Chondrocyte (in vitro differentiated cells): ENCODE measurements around the gene CXCR2. TPM values are rescaled to one million over a fixed set of nuclear protein-coding genes. Genes with fewer than 3 reads are reported as not detected.

ENCODE experiments used
- DNase-seq: peaks from one replicate; pipeline ENCODE4 v3.0.0; 2021; ENCODE audit warnings: mixed read lengths, low spot score
- H3K27ac Mint-ChIP-seq: one replicate; pipeline ENCODE4 v1.8.0; 2021; ENCODE audit warnings: mild to moderate bottlenecking, moderate library complexity, mixed read lengths; ENCODE audit not compliant: unreplicated experiment
- H3K27me3 Mint-ChIP-seq: 2 replicates; pipeline ENCODE4 v1.8.0; 2021; ENCODE audit warnings: low read depth, mixed read lengths
- H3K36me3 Mint-ChIP-seq: 2 replicates; pipeline ENCODE4 v1.8.0; 2021; ENCODE audit warnings: low read depth, mixed read lengths
- H3K4me1 Mint-ChIP-seq: 2 replicates; pipeline ENCODE4 v1.8.0; 2021; ENCODE audit warnings: low read depth, mild to moderate bottlenecking, mixed read lengths
- H3K4me3 Mint-ChIP-seq: one replicate; pipeline ENCODE4 v1.8.0; 2021; ENCODE audit warnings: mild to moderate bottlenecking, moderate library complexity, mixed read lengths; ENCODE audit not compliant: unreplicated experiment
- H3K9me3 Mint-ChIP-seq: 2 replicates; pipeline ENCODE4 v1.8.0; 2021; ENCODE audit warnings: low read depth, mixed read lengths
- total RNA-seq: library from RNA; stranded (reverse); gene quantifications from 3 replicates; pipeline ENCODE4 v1.2.1, GENCODE V29; 2021
- TF ChIP-seq, protein P1 (sequence below): fragments of 200-600 bp; sonication (generic); IDR thresholded peaks from 2 replicates; pipeline ENCODE4 v1.5.0; 2021; ENCODE audit warnings: antibody characterized with exemption, mild to moderate bottlenecking, moderate library complexity

CXCR2 gene
- total RNA-seq, 1 donor from 2014 or later = not detected

GRCh38 chr2:218161644-218162043 is 35.8 kb downstream of the CXCR2 start:
- no peak overlapping the region for H3K27ac Mint-ChIP-seq
- no peaks in the 10 kb centered on the region for H3K4me1 Mint-ChIP-seq
- peaks cover 54% of the 10 kb centered on the region for H3K27me3 Mint-ChIP-seq
- H3K4me3 Mint-ChIP-seq = no peak overlapping the region
- peaks cover 2% of the 10 kb centered on the region for H3K36me3 Mint-ChIP-seq
- no peak for DNase-seq
- H3K9me3 Mint-ChIP-seq = peaks cover 4% of the 10 kb centered on the region
- TF ChIP-seq, protein P1, sequence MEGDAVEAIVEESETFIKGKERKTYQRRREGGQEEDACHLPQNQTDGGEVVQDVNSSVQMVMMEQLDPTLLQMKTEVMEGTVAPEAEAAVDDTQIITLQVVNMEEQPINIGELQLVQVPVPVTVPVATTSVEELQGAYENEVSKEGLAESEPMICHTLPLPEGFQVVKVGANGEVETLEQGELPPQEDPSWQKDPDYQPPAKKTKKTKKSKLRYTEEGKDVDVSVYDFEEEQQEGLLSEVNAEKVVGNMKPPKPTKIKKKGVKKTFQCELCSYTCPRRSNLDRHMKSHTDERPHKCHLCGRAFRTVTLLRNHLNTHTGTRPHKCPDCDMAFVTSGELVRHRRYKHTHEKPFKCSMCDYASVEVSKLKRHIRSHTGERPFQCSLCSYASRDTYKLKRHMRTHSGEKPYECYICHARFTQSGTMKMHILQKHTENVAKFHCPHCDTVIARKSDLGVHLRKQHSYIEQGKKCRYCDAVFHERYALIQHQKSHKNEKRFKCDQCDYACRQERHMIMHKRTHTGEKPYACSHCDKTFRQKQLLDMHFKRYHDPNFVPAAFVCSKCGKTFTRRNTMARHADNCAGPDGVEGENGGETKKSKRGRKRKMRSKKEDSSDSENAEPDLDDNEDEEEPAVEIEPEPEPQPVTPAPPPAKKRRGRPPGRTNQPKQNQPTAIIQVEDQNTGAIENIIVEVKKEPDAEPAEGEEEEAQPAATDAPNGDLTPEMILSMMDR = no peak

GRCh38 chr2:218162814-218163213 is 37.0 kb downstream of the CXCR2 start:
- DNase-seq = no peak
- no peaks in the 10 kb centered on the region for H3K4me1 Mint-ChIP-seq
- no peak overlapping the region for H3K4me3 Mint-ChIP-seq
- H3K27me3 Mint-ChIP-seq = peaks cover 59% of the 10 kb centered on the region
- H3K27ac Mint-ChIP-seq = no peak overlapping the region
- H3K36me3 Mint-ChIP-seq = peaks cover 2% of the 10 kb centered on the region
- TF ChIP-seq, protein P1 = no peak
- no peaks in the 10 kb centered on the region for H3K9me3 Mint-ChIP-seq

- Mint-ChIP-seq H3K27me3 (peaks cover 59% of the 10 kb centered on the region), H3K36me3 (peaks cover 2% of the 10 kb centered on the region), H3K4me1 (no peaks in the 10 kb centered on the region), H3K4me3 (no peak within 1 kb of the TSS), H3K9me3 (no peaks in the 10 kb centered on the region), H3K27ac (no peak within 1 kb of the TSS)
- TF ChIP-seq, protein P1 = no peak
- DNase-seq = no peak
These were observed 41.0 kb downstream of the CXCR2 start, which contains the start of gene CXCR1 for GRCh38 chr2:218166791-218167190. TSS of gene CXCR1 (minus strand) at chr2:218166962. CDS start at chr2:218165211, 1,751 bp downstream.

DNA sequence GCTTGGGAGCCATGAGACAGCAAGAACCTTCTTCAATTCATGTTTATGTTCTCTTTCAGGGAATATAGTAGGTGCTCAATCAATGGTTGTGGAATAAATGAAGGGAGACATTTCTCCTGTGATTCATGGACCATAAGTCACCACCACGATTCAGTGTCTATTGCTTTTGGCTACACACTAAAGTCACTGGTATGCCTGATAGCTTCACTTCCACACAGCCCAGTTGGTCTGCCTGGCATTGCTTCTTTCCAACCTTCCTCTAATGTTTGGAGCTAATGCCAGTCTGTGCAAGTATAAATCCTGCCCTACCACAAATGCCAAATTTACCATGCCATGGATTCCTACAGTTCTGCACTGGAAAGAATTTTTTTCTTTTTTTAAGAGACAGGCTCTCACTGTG is 42.2 kb downstream of the CXCR2 start:
- no peak overlapping the region for H3K27ac Mint-ChIP-seq
- H3K4me1 Mint-ChIP-seq = no peaks in the 10 kb centered on the region
- no peak for DNase-seq
- peaks cover 2% of the 10 kb centered on the region for H3K36me3 Mint-ChIP-seq
- TF ChIP-seq, protein P1 = no peak
- peaks cover 51% of the 10 kb centered on the region for H3K27me3 Mint-ChIP-seq
- no peak overlapping the region for H3K4me3 Mint-ChIP-seq
- no peaks in the 10 kb centered on the region for H3K9me3 Mint-ChIP-seq

- DNase-seq = no peak
- H3K27ac Mint-ChIP-seq = peak overlapping the region; percentile 13
- no peaks in the 10 kb centered on the region for H3K4me1 Mint-ChIP-seq
- TF ChIP-seq, protein P1 = peak; percentile 79
- no peaks in the 10 kb centered on the region for H3K9me3 Mint-ChIP-seq
- peaks cover 2% of the 10 kb centered on the region for H3K36me3 Mint-ChIP-seq
- peaks cover 45% of the 10 kb centered on the region for H3K27me3 Mint-ChIP-seq
- no peak overlapping the region for H3K4me3 Mint-ChIP-seq
These were observed 43.0 kb downstream of the CXCR2 start for GRCh38 chr2:218168635-218169462.
